ENCODE measurements around the gene GPR75.

Gene GPR75

DNA sequence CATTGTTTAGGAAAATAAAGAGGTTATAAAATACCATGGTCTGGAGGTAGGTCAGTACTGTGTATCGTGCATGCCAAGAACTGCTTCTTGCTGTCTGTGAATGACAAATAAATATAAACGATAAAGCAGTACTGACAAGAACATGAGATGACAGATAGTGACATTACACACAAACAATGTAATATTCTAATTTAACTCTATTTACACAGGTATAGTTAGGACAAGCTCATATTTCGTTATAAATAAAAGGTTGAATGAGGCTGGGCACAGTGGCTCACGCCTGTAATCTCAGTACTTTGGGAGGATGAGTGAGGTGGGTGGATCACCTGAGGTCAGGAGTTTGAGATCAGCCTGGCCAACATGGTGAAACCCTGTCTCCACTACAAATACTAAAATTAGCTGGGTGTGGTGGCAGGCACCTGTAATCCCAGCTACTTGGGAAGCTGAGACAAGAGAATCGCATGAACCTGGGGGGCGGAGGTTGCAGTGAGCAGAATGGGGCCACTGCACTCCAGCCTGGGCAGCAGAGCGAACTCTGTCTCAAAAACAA lies 14.7 kb upstream of the GPR75 start:
- TF ChIP-seq, protein P1, sequence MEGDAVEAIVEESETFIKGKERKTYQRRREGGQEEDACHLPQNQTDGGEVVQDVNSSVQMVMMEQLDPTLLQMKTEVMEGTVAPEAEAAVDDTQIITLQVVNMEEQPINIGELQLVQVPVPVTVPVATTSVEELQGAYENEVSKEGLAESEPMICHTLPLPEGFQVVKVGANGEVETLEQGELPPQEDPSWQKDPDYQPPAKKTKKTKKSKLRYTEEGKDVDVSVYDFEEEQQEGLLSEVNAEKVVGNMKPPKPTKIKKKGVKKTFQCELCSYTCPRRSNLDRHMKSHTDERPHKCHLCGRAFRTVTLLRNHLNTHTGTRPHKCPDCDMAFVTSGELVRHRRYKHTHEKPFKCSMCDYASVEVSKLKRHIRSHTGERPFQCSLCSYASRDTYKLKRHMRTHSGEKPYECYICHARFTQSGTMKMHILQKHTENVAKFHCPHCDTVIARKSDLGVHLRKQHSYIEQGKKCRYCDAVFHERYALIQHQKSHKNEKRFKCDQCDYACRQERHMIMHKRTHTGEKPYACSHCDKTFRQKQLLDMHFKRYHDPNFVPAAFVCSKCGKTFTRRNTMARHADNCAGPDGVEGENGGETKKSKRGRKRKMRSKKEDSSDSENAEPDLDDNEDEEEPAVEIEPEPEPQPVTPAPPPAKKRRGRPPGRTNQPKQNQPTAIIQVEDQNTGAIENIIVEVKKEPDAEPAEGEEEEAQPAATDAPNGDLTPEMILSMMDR (IDR thresholded peaks at IDR 0.05; ENCODE audit: low read depth, low read length, missing control alignments): no peak
- no peak overlapping the region for H3K4me3 ChIP-seq (ENCODE audit: low read depth, low read length)
- DNase-seq (ENCODE audit: low read depth): no peak

DNA sequence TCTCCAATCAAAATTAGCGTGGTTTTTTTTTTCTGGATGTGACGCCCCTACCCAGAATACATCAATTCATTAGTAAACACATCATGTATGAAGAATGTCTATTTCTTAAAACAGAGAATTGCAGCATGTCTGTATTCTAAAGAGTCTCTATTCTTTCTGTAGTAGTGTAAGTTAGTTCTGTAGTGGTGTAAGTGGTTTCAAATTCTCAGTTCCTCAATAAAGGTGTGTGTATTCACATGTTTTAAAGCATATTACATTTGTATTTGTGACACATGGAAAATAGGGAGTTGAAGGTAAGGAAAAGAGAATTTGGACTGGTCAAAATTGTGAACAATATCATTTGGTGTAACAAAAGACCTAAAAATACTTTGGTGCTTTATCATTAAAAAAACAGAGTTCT lies 8.0 kb upstream of the GPR75 start:
- DNase-seq (ENCODE audit: low read depth): no peak
- no peak overlapping the region for H3K4me3 ChIP-seq (ENCODE audit: low read depth, low read length)
- TF ChIP-seq, protein P1 (IDR thresholded peaks at IDR 0.05; ENCODE audit: low read depth, low read length, missing control alignments): no peak

DNA sequence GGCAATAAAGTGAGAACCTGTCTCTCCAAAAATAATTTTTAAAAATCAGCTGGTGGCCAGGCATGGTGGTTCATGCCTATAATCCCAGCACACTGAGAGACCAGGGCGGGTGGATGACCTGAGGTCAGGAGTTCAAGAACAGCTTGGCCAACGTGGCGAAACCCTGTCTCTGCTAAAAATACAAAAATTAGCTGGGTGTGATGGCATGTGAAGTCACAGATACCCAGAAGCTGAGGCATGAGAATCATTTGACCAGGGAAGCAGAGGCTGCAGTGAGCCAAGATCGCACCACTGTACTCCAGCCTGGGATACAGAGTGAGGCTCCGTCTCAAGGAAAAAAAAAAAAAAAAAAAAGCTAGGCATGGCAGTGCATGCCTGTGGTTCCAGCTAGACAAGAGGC lies 7.4 kb upstream of the GPR75 start:
- TF ChIP-seq, protein P1 (IDR thresholded peaks at IDR 0.05; ENCODE audit: low read depth, low read length, missing control alignments): no peak
- no peak overlapping the region for H3K4me3 ChIP-seq (ENCODE audit: low read depth, low read length)
- no peak for DNase-seq (ENCODE audit: low read depth)

DNA sequence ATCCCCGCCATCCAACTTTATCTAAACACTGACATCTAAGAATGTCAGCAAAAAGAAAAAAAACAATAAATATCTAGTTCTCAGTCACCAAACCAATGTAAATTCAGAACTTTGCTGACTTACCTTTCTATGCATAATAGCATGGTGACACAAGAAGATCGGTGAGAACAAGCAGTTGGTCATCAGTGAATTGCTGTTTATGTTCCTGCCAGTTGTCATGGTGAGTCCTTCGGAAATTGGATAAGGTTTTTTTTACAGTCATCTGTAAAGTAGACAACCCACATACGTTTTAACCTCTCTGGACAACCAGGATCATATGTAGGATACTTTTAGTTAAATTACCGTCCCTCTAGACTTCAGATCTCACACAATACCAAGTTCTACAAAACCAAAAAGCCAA lies 6.2 kb upstream of the GPR75 start:
- TF ChIP-seq, protein P1 (IDR thresholded peaks at IDR 0.05; ENCODE audit: low read depth, low read length, missing control alignments): no peak
- no peak for DNase-seq (ENCODE audit: low read depth)
- H3K4me3 ChIP-seq (ENCODE audit: low read depth, low read length): no peak overlapping the region

DNA sequence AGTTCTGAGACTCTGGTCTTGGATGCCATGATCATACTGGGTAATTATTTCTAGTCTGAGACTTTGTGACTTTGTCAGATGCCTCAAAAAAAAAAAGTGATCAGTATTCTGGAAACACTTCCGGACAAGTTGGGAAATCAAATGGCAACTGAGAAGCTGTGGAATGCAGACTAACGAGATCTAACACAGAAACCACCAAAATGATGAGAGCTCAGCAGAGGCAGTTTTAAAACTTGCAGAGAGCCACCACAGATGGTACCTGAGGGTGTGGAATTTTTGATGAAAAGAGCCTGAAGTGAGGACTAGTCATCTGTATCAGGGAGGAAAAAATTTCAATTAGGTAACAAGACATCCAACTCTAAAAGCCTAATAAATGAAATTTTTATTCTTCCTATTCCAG lies 5.5 kb upstream of the GPR75 start:
- TF ChIP-seq, protein P1 (IDR thresholded peaks at IDR 0.05; ENCODE audit: low read depth, low read length, missing control alignments): no peak
- no peak for DNase-seq (ENCODE audit: low read depth)
- no peak overlapping the region for H3K4me3 ChIP-seq (ENCODE audit: low read depth, low read length)

DNA sequence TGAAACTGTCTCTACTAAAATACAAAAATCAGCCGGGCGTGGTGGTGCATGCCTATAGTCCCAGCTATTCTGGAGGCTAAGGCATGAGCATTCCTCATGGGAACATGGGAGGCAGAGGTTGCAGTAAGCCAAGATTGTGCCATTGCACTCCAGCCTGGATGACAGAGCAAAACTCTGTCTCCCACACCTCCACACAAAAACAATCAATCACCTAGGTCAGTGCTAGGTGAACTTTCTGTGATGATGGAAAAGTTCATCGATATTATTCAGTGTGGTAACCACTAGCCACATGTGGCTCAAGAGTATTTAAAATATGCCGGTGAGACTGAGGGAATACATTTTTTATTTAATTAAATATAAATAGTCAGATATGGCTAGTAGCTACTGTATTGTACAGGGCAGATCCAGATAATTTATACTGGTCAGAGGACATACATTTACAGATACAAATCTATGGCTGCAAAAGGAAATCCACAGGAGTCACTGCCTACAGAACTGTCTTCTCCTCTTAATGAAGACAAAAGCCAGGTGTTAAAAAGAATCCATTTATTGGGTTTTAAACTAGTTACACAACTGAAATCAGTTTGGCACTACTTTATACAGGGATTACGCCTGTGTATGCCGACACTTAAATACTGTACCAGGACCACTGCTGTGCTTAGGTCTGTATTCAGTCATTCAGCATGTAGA lies 3.9 kb upstream of the GPR75 start:
- no peak overlapping the region for H3K4me3 ChIP-seq (ENCODE audit: low read depth, low read length)
- DNase-seq (ENCODE audit: low read depth): no peak
- TF ChIP-seq, protein P1 (IDR thresholded peaks at IDR 0.05; ENCODE audit: low read depth, low read length, missing control alignments): no peak

DNA sequence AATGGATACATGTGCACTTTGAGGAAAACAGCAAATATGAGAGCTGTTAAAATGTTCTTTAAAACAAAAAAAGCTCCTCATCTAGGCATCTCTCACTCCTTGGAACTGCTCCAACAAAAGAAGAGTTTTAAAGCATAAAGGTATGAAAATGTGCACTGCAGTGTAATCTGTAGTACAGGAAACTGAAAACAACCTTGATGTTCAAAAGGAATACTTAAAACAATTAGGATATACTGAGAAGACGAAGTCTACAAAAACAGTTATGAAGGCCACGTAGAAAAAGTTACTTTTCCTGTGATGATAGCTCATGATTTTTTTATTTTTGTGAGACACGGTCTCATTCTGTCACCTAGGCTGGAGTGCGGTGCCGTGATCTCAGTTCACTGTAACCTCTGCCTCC lies 2.1 kb upstream of the GPR75 start:
- no peak overlapping the region for H3K4me3 ChIP-seq (ENCODE audit: low read depth, low read length)
- TF ChIP-seq, protein P1 (IDR thresholded peaks at IDR 0.05; ENCODE audit: low read depth, low read length, missing control alignments): no peak

More for the DNA sequence above, 2.1 kb upstream of the GPR75 start:
- no peak for DNase-seq (ENCODE audit: low read depth)

All from GM12864 (cell line).